ENCODE measurements around the gene SLC24A3. TPM values are rescaled to one million over a fixed set of nuclear protein-coding genes. Genes with fewer than 3 reads are reported as not detected.
A peak's percentile ranks its signal among the peaks of the same experiment; 100 is the strongest.

Gene SLC24A3
- polyA plus RNA-seq, 1 experiment: 1.7 TPM

DNA sequence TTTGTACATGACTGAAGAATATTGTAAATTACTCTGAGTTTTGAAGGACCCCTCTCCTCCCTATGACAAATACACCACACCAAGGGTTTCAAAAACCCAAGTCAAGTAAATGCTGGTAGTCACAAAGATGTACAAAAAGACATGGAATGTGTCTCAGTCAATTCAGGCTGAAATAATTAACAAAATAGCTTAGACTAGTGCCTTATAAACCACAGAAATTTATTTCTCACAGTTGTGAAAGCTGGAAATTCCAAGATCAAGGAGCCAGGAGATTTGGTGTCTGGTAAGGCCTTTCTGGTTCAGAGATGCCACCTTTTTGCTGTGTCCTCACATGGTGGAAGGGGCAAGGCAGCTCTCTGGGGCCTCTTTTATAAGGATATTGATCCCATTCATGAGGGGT lies 343.3 kb downstream of the SLC24A3 start:
- CTCF ChIA-PET: no interaction called here
- TF ChIP-seq CTCF (IDR thresholded peaks at IDR 0.05; ENCODE audit: insufficient read depth, low read depth, low read length): no peak
- POLR2A ChIA-PET: no interaction called here
- DNase-seq (ENCODE audit: low read depth): no peak
- no peaks in the 10 kb centered on the region for H3K27me3 ChIP-seq (ENCODE audit: control insufficient read depth, insufficient read depth, low read length)
- H3K36me3 ChIP-seq (ENCODE audit: control insufficient read depth, insufficient read depth, low read length): no peaks in the 10 kb centered on the region
- H3K4me3 ChIP-seq (ENCODE audit: low read depth, low read length): no peak overlapping the region

- H3K27me3 ChIP-seq (ENCODE audit: control insufficient read depth, insufficient read depth, low read length): no peaks in the 10 kb centered on the region
- DNase-seq (ENCODE audit: low read depth): no peak
- ChIA-PET POLR2A (no interaction called here), CTCF (interaction anchor here (1.2 kb wide), 1 partner anchor 344 kb away, joined by 3 read pairs; no protein-coding TSS in a partner anchor)
- no peak overlapping the region for H3K4me3 ChIP-seq (ENCODE audit: low read depth, low read length)
- no peaks in the 10 kb centered on the region for H3K36me3 ChIP-seq (ENCODE audit: control insufficient read depth, insufficient read depth, low read length)
- no peak for TF ChIP-seq CTCF (IDR thresholded peaks at IDR 0.05; ENCODE audit: insufficient read depth, low read depth, low read length)
Measured at GRCh38 chr20:19557291-19557690, 344.8 kb downstream of the SLC24A3 start.

DNA sequence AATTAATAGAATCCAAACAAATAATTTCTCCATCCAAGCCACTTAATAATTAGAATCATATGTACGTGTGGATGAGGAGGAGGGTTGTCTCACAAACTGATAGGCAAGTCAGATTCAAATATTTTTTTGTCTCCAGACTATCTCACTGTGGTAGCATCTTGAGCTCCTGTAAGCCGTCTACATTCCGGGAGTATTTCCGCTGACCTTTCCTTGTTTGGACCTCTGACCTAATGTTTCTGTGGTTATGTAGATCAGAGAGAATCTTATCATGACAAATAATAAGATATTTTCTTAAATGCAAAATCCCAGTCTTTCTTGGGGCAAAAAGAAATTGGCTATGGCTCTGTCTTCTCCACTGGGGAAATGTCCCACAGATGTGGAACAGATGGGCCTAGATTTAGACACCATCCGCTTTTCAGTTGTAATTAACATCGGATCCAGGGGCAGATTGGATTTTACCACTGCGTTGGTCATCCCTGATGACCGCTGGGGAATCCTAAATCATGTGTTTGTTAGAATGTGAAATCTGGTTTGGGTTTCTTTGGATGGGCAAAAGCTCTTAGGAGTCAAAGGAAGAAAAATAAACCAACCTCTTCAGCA lies 348.5 kb downstream of the SLC24A3 start:
- ChIA-PET POLR2A (no interaction called here), CTCF (interaction anchor here (0.7 to 2.3 kb wide), 5 partner anchors 14 to 356 kb away, joined by 3 to 11 read pairs (median 3); no protein-coding TSS in a partner anchor)
- DNase-seq (ENCODE audit: low read depth): peak; percentile 52
- no peaks in the 10 kb centered on the region for H3K27me3 ChIP-seq (ENCODE audit: control insufficient read depth, insufficient read depth, low read length)
- H3K4me3 ChIP-seq (ENCODE audit: low read depth, low read length): no peak overlapping the region
- no peak for TF ChIP-seq CTCF (IDR thresholded peaks at IDR 0.05; ENCODE audit: insufficient read depth, low read depth, low read length)
- H3K36me3 ChIP-seq (ENCODE audit: control insufficient read depth, insufficient read depth, low read length): no peaks in the 10 kb centered on the region

- DNase-seq (ENCODE audit: low read depth): no peak
- Histone ChIP-seq H3K4me3 (ENCODE audit: low read depth, low read length) (no peak overlapping the region), H3K36me3 (ENCODE audit: control insufficient read depth, insufficient read depth, low read length) (no peaks in the 10 kb centered on the region), H3K27me3 (ENCODE audit: control insufficient read depth, insufficient read depth, low read length) (no peaks in the 10 kb centered on the region)
- no peak for TF ChIP-seq CTCF (IDR thresholded peaks at IDR 0.05; ENCODE audit: insufficient read depth, low read depth, low read length)
- ChIA-PET CTCF (interaction anchor here (0.8 to 2.3 kb wide), 3 partner anchors 21 to 357 kb away, joined by 3 to 11 read pairs (median 3); no protein-coding TSS in a partner anchor), POLR2A (no interaction called here)
Measured at GRCh38 chr20:19562426-19562825, 350.0 kb downstream of the SLC24A3 start.

GRCh38 chr20:19564261-19564660 lies 351.8 kb downstream of the SLC24A3 start:
- ChIA-PET POLR2A (no interaction called here), CTCF (no interaction called here)
- TF ChIP-seq CTCF (IDR thresholded peaks at IDR 0.05; ENCODE audit: insufficient read depth, low read depth, low read length): no peak
- DNase-seq (ENCODE audit: low read depth): no peak
- H3K27me3 ChIP-seq (ENCODE audit: control insufficient read depth, insufficient read depth, low read length): no peaks in the 10 kb centered on the region
- no peak overlapping the region for H3K4me3 ChIP-seq (ENCODE audit: low read depth, low read length)
- no peaks in the 10 kb centered on the region for H3K36me3 ChIP-seq (ENCODE audit: control insufficient read depth, insufficient read depth, low read length)

Measured in BJ (cell line).